Body of pancreas (tissue), 4 donors: ENCODE data around the gene VPS33A.

ENCODE experiments used
- POLR2A ChIP-seq, 3 donors: fragments of 450-650 bp; IDR thresholded peaks; one replicate each; pipeline ENCODE4 v1.6.1; 2016; ENCODE audit warnings: antibody characterized with exemption in 3 of 3, mild to moderate bottlenecking in 2 of 3
- TF ChIP-seq, protein P1 (sequence below), 7 experiments: fragments of 450-650 bp in 4 of 7; fragments of 200-600 bp in 3 of 7; sonication (generic) in 3 of 7; IDR thresholded peaks; one replicate each; pipeline ENCODE4 v1.5.1; 2016 to 2019; ENCODE audit warnings: antibody characterized with exemption in 7 of 7

DNA sequence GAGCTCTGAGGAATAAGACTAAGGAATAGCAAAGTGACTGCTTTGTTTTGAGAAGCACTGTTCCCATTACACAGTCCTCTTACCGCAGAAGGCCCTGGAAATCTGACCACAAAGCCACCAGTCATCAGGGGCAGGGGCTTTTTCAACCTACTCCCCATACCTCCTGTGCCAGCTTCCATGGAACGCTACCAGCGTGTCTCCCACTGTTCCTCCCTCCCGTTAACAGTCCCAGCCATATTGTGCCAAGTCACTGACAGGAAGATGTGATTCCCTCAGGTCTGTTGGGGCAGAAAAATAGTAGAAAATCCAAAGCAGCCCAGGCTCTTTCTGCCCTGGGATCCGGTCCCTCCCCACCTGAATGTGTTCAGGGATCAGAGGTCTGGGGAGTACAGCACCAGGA, 46.6 kb upstream of the VPS33A start:
- TF ChIP-seq, protein P1, sequence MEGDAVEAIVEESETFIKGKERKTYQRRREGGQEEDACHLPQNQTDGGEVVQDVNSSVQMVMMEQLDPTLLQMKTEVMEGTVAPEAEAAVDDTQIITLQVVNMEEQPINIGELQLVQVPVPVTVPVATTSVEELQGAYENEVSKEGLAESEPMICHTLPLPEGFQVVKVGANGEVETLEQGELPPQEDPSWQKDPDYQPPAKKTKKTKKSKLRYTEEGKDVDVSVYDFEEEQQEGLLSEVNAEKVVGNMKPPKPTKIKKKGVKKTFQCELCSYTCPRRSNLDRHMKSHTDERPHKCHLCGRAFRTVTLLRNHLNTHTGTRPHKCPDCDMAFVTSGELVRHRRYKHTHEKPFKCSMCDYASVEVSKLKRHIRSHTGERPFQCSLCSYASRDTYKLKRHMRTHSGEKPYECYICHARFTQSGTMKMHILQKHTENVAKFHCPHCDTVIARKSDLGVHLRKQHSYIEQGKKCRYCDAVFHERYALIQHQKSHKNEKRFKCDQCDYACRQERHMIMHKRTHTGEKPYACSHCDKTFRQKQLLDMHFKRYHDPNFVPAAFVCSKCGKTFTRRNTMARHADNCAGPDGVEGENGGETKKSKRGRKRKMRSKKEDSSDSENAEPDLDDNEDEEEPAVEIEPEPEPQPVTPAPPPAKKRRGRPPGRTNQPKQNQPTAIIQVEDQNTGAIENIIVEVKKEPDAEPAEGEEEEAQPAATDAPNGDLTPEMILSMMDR (IDR thresholded peaks at IDR 0.05) = no peak
- TF ChIP-seq POLR2A (IDR thresholded peaks at IDR 0.05) = no peak
